SK-N-SH (cell line): ENCODE measurements around the gene OR8B4. TPM values are rescaled to one million over a fixed set of nuclear protein-coding genes. Genes with fewer than 3 reads are reported as not detected.

Source experiments
- CTCF ChIA-PET: fragments of 300-600, 350-600 bp; formaldehyde crosslinking; extraction: SDS; loops from one replicate; lab custom pipeline; 2021; lab: Yijun Ruan, JAX
- POLR2A ChIA-PET: fragments of 350-600 bp; sonication (Branson Sonifier 250); formaldehyde crosslinking; extraction: SDS; loops from one replicate; lab custom pipeline; 2020; ENCODE audit warnings: antibody characterized with exemption, inconsistent platforms; lab: Yijun Ruan, JAX
- DNase-seq: peaks from one replicate; pipeline ENCODE4 v3.0.0; 2012
- H2AFZ ChIP-seq: fragments of 200-600 bp; sonication (generic); 2 replicates; pipeline ENCODE4 v1.8.1; 2016; ENCODE audit warnings: antibody characterized with exemption, mild to moderate bottlenecking, low read depth
- H3F3A ChIP-seq: fragments of 200-600 bp; sonication (generic); replicated peaks from 2 replicates; pipeline ENCODE3; 2016; ENCODE audit warnings: antibody characterized with exemption, mild to moderate bottlenecking; ENCODE audit not compliant: insufficient read depth
- H3K27ac ChIP-seq, 2 experiments: fragments of 200-500 bp in 1 of 2; fragments of 200-600 bp in 1 of 2; sonication (Bioruptor generic) in 1 of 2; sonication (generic), shearing (Covaris generic) in 1 of 2; 2 replicates each; pipeline versions ENCODE4 v1.5.1 to v1.6.1; 2014 to 2016; ENCODE audit warnings: low read depth in 2 of 2, inconsistent platforms in 1 of 2, low read length in 1 of 2, mild to moderate bottlenecking in 1 of 2, mixed read lengths in 1 of 2
- H3K27me3 ChIP-seq: fragments of 200-600 bp; sonication (generic), shearing (Covaris generic); 2 replicates; pipeline ENCODE4 v1.6.1; 2016; ENCODE audit warnings: mixed run types; ENCODE audit not compliant: insufficient read depth
- H3K36me3 ChIP-seq, 2 experiments: fragments of 200-500 bp in 1 of 2; fragments of 200-600 bp in 1 of 2; sonication (Bioruptor generic) in 1 of 2; sonication (generic) in 1 of 2; replicated peaks in 1 of 2; 2 replicates each; pipeline versions ENCODE3 to v1.5.1; 2014 to 2016; ENCODE audit warnings: low read length in 1 of 2, mild to moderate bottlenecking in 1 of 2; ENCODE audit not compliant: insufficient read depth in 2 of 2, control insufficient read depth in 1 of 2
- H3K4me1 ChIP-seq, 2 experiments: fragments of 200-500 bp in 1 of 2; fragments of 200-600 bp in 1 of 2; sonication (Bioruptor generic) in 1 of 2; sonication (generic), shearing (Covaris generic) in 1 of 2; 2 replicates each; pipeline versions ENCODE4 v1.5.1 to v1.6.1; 2014 to 2016; ENCODE audit warnings: low read depth in 1 of 2, low read length in 1 of 2, mixed run types in 1 of 2; ENCODE audit not compliant: insufficient read depth in 2 of 2, control insufficient read depth in 1 of 2
- H3K4me2 ChIP-seq: fragments of 200-600 bp; sonication (generic), shearing (Covaris generic); 2 replicates; pipeline ENCODE4 v1.6.1; 2017; ENCODE audit warnings: mixed run types
- H3K4me3 ChIP-seq, 2 experiments: fragments of 200-500 bp in 1 of 2; fragments of 200-600 bp in 1 of 2; sonication (Bioruptor generic) in 1 of 2; sonication (generic), shearing (Covaris generic) in 1 of 2; 2 replicates each; pipeline versions ENCODE4 v1.5.1 to v1.8.1; 2014 to 2016; ENCODE audit warnings: low read depth in 2 of 2, inconsistent platforms in 1 of 2, low read length in 1 of 2, mild to moderate bottlenecking in 1 of 2, mixed read lengths in 1 of 2, moderate library complexity in 1 of 2
- H3K79me2 ChIP-seq: fragments of 200-600 bp; sonication (generic); 2 replicates; pipeline ENCODE4 v1.8.1; 2017; ENCODE audit warnings: mild to moderate bottlenecking; ENCODE audit not compliant: insufficient read depth
- H3K9ac ChIP-seq: fragments of 200-600 bp; sonication (generic); 2 replicates; pipeline ENCODE4 v1.6.1; 2017; ENCODE audit warnings: mixed run types
- H3K9me2 ChIP-seq: fragments of 200-600 bp; sonication (generic); 2 replicates; pipeline ENCODE4 v1.6.1; 2017; ENCODE audit warnings: mixed run types
- H3K9me3 ChIP-seq: fragments of 200-600 bp; sonication (generic); 2 replicates; pipeline ENCODE4 v1.6.1; 2017; ENCODE audit warnings: mixed run types, mild to moderate bottlenecking, moderate library complexity
- H4K20me1 ChIP-seq: fragments of 200-600 bp; sonication (generic); 2 replicates; pipeline ENCODE4 v1.6.1; 2017; ENCODE audit warnings: mild to moderate bottlenecking, mixed run types; ENCODE audit not compliant: insufficient read depth
- EZH2phosphoT487 ChIP-seq: fragments of 200-600 bp; sonication (generic); IDR thresholded peaks from 2 replicates; pipeline ENCODE4 v1.6.1; 2017; ENCODE audit warnings: low read depth, mixed run types, mild to moderate bottlenecking, antibody characterized with exemption, moderate library complexity, borderline replicate concordance
- MXI1 ChIP-seq: IDR thresholded peaks from 2 replicates; pipeline ENCODE4 v1.6.1; 2012; ENCODE audit warnings: mild to moderate bottlenecking, low read depth, low read length, improper control_type of control experiment
- NFIC ChIP-seq: IDR thresholded peaks from 2 replicates; pipeline ENCODE4 v1.4.0; 2012; ENCODE audit warnings: borderline replicate concordance
- NRF1 ChIP-seq: IDR thresholded peaks from 2 replicates; pipeline ENCODE4 v1.6.1; 2012; ENCODE audit warnings: low read depth, mild to moderate bottlenecking, low read length
- POLR2AphosphoS5 ChIP-seq: IDR thresholded peaks from 2 replicates; pipeline ENCODE4 v1.6.1; 2012; ENCODE audit warnings: low read depth, low read length
- SIN3A ChIP-seq: IDR thresholded peaks from 2 replicates; pipeline ENCODE4 v1.6.1; 2012; ENCODE audit warnings: low read depth, mild to moderate bottlenecking, low read length, moderate library complexity, borderline replicate concordance
- SMC3 ChIP-seq: IDR thresholded peaks from 2 replicates; pipeline ENCODE4 v1.6.1; 2012; ENCODE audit warnings: low read depth, low read length, improper control_type of control experiment
- TCF12 ChIP-seq: IDR thresholded peaks from 2 replicates; pipeline ENCODE4 v1.4.0; 2012
- TEAD4 ChIP-seq: IDR thresholded peaks from 2 replicates; pipeline ENCODE4 v1.4.0; 2012; ENCODE audit warnings: mild to moderate bottlenecking, borderline replicate concordance; ENCODE audit not compliant: insufficient read depth
- YY1 ChIP-seq: IDR thresholded peaks from 2 replicates; pipeline ENCODE4 v1.4.0; 2012; ENCODE audit warnings: low read depth, mild to moderate bottlenecking
- WGBS: methylation state at CpG from one replicate; pipeline ENCODE4 v1.1.6; 2017; ENCODE audit warnings: low lambda C conversion rate; 5-methylcytosine and 5-hydroxymethylcytosine counted together
- polyA plus RNA-seq, 3 experiments: library from polyadenylated mRNA; depleted of rRNA; stranded (reverse); fragments of >200 nt; gene quantifications; 2 replicates each; pipeline ENCODE4 v1.2.3, GENCODE V29; 2012
- TF ChIP-seq, protein P1 (sequence below): fragments of 150-350 bp; IDR thresholded peaks from 2 replicates; pipeline ENCODE4 v1.6.1; 2016; ENCODE audit warnings: mild to moderate bottlenecking, low read depth, low read length
- TF ChIP-seq, protein P2 (sequence below): fragments of 150-350 bp; IDR thresholded peaks from 2 replicates; pipeline ENCODE4 v1.6.1; 2017; ENCODE audit warnings: antibody characterized with exemption, low read length, low read depth, borderline replicate concordance
- TF ChIP-seq, protein P3 (sequence below): IDR thresholded peaks from 2 replicates; pipeline ENCODE4; 2012

OR8B4 gene
- polyA plus RNA-seq, 1 of the 3 experiments (the other 2 are of a cell fraction): not detected

DNA sequence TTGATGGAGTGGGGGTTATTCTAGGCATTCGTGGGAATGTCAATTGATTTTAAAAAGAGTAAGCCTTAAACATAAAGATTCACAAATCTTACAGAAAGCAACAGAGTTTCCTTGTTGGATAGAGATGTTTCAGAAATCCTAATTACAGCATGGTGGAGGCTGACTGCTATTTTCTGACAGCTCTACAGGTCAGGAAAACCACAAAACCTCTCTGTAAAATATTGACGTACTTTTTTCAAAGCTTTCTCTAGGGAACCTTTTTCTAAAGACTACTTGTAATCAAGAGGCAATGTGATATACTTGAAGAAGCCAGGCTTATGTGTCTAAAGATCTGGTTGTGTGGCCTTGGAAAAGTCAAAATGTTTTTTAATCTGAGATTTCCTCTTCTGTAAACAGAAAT lies 29.9 kb upstream of the OR8B4 start:
- POLR2A ChIA-PET: no interaction called here
- no peaks in the 10 kb centered on the region for H3K4me1 ChIP-seq
- no peaks in the 10 kb centered on the region for H3K27me3 ChIP-seq
- CTCF ChIA-PET: no interaction called here
- 0% methylated on average over 2 of the region's 2 CpGs for WGBS
- H3F3A ChIP-seq: no peaks in the 10 kb centered on the region
- H3K9me3 ChIP-seq: no peaks in the 10 kb centered on the region
- H4K20me1 ChIP-seq: no peaks in the 10 kb centered on the region
- no peak overlapping the region for H3K27ac ChIP-seq
- TF ChIP-seq NFIC (no peak), MXI1 (no peak), SMC3 (no peak), EZH2phosphoT487 (no peak), SIN3A (no peak), POLR2AphosphoS5 (no peak)
- TF ChIP-seq, protein P1, sequence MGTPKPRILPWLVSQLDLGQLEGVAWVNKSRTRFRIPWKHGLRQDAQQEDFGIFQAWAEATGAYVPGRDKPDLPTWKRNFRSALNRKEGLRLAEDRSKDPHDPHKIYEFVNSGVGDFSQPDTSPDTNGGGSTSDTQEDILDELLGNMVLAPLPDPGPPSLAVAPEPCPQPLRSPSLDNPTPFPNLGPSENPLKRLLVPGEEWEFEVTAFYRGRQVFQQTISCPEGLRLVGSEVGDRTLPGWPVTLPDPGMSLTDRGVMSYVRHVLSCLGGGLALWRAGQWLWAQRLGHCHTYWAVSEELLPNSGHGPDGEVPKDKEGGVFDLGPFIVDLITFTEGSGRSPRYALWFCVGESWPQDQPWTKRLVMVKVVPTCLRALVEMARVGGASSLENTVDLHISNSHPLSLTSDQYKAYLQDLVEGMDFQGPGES: no peak
- TF ChIP-seq, protein P2, sequence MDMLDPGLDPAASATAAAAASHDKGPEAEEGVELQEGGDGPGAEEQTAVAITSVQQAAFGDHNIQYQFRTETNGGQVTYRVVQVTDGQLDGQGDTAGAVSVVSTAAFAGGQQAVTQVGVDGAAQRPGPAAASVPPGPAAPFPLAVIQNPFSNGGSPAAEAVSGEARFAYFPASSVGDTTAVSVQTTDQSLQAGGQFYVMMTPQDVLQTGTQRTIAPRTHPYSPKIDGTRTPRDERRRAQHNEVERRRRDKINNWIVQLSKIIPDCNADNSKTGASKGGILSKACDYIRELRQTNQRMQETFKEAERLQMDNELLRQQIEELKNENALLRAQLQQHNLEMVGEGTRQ: no peak
- H3K79me2 ChIP-seq: no peaks in the 10 kb centered on the region
- no peaks in the 10 kb centered on the region for H3K9me2 ChIP-seq
- no peak overlapping the region for H3K4me2 ChIP-seq
- no peak overlapping the region for H3K9ac ChIP-seq
- no peak for DNase-seq
- no peak overlapping the region for H3K4me3 ChIP-seq
- no peaks in the 10 kb centered on the region for H3K36me3 ChIP-seq
- H2AFZ ChIP-seq: no peak overlapping the region

DNA sequence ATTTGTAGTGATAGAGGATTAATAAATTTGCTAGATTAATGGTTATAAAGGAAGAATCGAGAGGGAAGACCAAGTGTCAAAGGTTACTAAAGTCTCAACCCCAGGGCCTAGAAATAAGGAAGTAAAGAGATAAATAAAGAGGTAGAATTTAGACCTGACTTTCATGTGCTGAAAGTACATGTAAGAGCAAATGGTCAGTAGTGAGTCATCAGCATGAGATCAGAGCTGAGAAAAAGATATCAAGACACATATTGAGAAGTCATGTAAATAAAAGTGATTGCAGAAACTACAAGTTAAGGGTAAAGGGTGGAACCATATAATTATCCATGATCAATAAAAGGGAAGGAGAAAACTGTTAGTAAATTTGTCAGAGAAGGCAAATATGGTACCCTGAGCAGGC lies 22.2 kb upstream of the OR8B4 start:
- H3K9me3 ChIP-seq: no peaks in the 10 kb centered on the region
- no peak overlapping the region for H2AFZ ChIP-seq
- H4K20me1 ChIP-seq: no peaks in the 10 kb centered on the region
- ChIA-PET CTCF (interaction anchor here (1.7 kb wide), 1 partner anchor 45 kb away, joined by 4 read pairs; no protein-coding TSS in a partner anchor), POLR2A (no interaction called here)
- no peaks in the 10 kb centered on the region for H3K36me3 ChIP-seq
- no peaks in the 10 kb centered on the region for H3K9me2 ChIP-seq
- H3K9ac ChIP-seq: no peak overlapping the region
- WGBS: 0% methylated on average over 1 of the region's 1 CpG
- no peaks in the 10 kb centered on the region for H3K4me1 ChIP-seq
- H3K27ac ChIP-seq: no peak overlapping the region
- no peaks in the 10 kb centered on the region; the same call in 1 of the 2 replicates for H3K27me3 ChIP-seq
- TF ChIP-seq YY1 (no peak), SIN3A (no peak), MXI1 (no peak), TCF12 (no peak), TEAD4 (no peak), NRF1 (no peak)
- TF ChIP-seq, protein P3, sequence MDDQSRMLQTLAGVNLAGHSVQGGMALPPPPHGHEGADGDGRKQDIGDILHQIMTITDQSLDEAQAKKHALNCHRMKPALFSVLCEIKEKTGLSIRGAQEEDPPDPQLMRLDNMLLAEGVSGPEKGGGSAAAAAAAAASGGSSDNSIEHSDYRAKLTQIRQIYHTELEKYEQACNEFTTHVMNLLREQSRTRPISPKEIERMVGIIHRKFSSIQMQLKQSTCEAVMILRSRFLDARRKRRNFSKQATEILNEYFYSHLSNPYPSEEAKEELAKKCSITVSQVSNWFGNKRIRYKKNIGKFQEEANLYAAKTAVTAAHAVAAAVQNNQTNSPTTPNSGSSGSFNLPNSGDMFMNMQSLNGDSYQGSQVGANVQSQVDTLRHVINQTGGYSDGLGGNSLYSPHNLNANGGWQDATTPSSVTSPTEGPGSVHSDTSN: no peak
- TF ChIP-seq, protein P1: no peak
- no peak overlapping the region for H3K4me3 ChIP-seq
- H3K4me2 ChIP-seq: no peak overlapping the region
- no peaks in the 10 kb centered on the region for H3K79me2 ChIP-seq
- no peak for DNase-seq
- H3F3A ChIP-seq: no peaks in the 10 kb centered on the region
